Measurements from ENCODE around the gene PDE4B.

GRCh38 chr1:66275601-66276023 is 482.9 kb downstream of the PDE4B start:
- TF ChIP-seq CTCF (IDR thresholded peaks at IDR 0.05) (no peak), POLR2A (IDR thresholded peaks at IDR 0.05) (no peak)

All from vagina (tissue), 2 donors.